K562 (cell line): Measurements from ENCODE around the gene MYOCD. TPM values are rescaled to one million over a fixed set of nuclear protein-coding genes. Genes with fewer than 3 reads are reported as not detected.

Source experiments
- ATAC-seq: fragments of 200-7000 bp; cut with Tn5 transposase; 3 replicates; pipeline ENCODE4 v1.9.1; 2020; ENCODE audit warnings: moderate library complexity
- BruUV-seq: library from RNA; stranded (reverse); fragments of 400-500 nt; replicated peaks from 2 replicates; lab custom pipeline; 2021; lab: Mats Ljungman, UMichigan
- CTCF ChIA-PET: fragments of 300-600 bp; formaldehyde crosslinking; extraction: SDS; loops from one replicate; lab custom pipeline; 2021; ENCODE audit warnings: low intra/inter-chr PET ratio; lab: Yijun Ruan, JAX
- POLR2A ChIA-PET: fragments of 300-600, 350-650 bp; sonication (Branson Sonifier 250); formaldehyde crosslinking; extraction: SDS; loops from one replicate; lab custom pipeline; 2021; ENCODE audit warnings: antibody characterized with exemption, inconsistent platforms; lab: Yijun Ruan, JAX
- DNase-seq, 4 experiments: peaks; one replicate each; pipeline versions ENCODE4 v3.0.0 to v3.0.0-alpha.2; 2011 to 2018; ENCODE audit warnings: low spot score in 3 of 4, mixed read lengths in 3 of 4; ENCODE audit errors: extremely low read depth in 1 of 4
- FAIRE-seq: peaks from 2 replicates; lab custom pipeline; 2011; peaks lifted over from hg19 to GRCh38; lab: Jason Lieb, UNC
- H2AFZ ChIP-seq: 2 replicates; pipeline ENCODE4 v1.6.0; 2011; ENCODE audit warnings: low read depth, low read length, control low read depth, inconsistent platforms
- H3K27ac ChIP-seq: fragments of 200-600 bp; 3 replicates; pipeline ENCODE4 v1.8.0; 2011; ENCODE audit warnings: low read depth, mild to moderate bottlenecking, control low read depth, inconsistent platforms, low read length, moderate library complexity, mixed read lengths; ENCODE audit errors: extremely low read depth
- H3K27me3 ChIP-seq, 2 experiments: fragments of 300-600 bp in 1 of 2; 2 replicates in 1 of 2; 3 replicates in 1 of 2; pipeline versions ENCODE4 v1.6.0 to v1.8.0; 2011; ENCODE audit warnings: inconsistent platforms in 2 of 2, low read length in 2 of 2, mild to moderate bottlenecking in 1 of 2, mixed read lengths in 1 of 2, moderate library complexity in 1 of 2; ENCODE audit not compliant: control insufficient read depth in 2 of 2, insufficient read depth in 2 of 2
- H3K36me3 ChIP-seq: fragments of 300-600 bp; 3 replicates; pipeline ENCODE4 v1.8.0; 2011; ENCODE audit warnings: mild to moderate bottlenecking, low read length, inconsistent platforms; ENCODE audit not compliant: control insufficient read depth, insufficient read depth
- H3K4me1 ChIP-seq, 2 experiments: fragments of 200-600 bp in 1 of 2; replicated peaks in 1 of 2; 2 replicates in 1 of 2; 3 replicates in 1 of 2; pipeline versions ENCODE4 v1.5.1 to v1.8.0; 2011; ENCODE audit warnings: inconsistent platforms in 2 of 2, low read length in 2 of 2, mild to moderate bottlenecking in 1 of 2, mixed read lengths in 1 of 2, moderate library complexity in 1 of 2; ENCODE audit not compliant: control insufficient read depth in 2 of 2, insufficient read depth in 2 of 2
- H3K4me2 ChIP-seq: 2 replicates; pipeline ENCODE4 v1.6.1; 2011; ENCODE audit warnings: low read length, control low read depth, inconsistent platforms, mixed read lengths; ENCODE audit not compliant: insufficient read depth
- H3K4me3 ChIP-seq: fragments of 200-600 bp; sonication (generic), shearing (Covaris generic); 2 replicates; pipeline ENCODE4 v1.5.1; 2016; ENCODE audit warnings: control low read depth, inconsistent platforms
- H3K79me2 ChIP-seq: fragments of 200-600 bp; 3 replicates; pipeline ENCODE4 v1.8.0; 2011; ENCODE audit warnings: low read length, inconsistent platforms; ENCODE audit not compliant: control insufficient read depth, insufficient read depth
- H3K9ac ChIP-seq, 2 experiments: 2 replicates each; pipeline versions ENCODE4 v1.6.0 to v1.6.1; 2011; ENCODE audit warnings: low read depth in 2 of 2, low read length in 2 of 2, control low read depth in 1 of 2, inconsistent platforms in 1 of 2, mild to moderate bottlenecking in 1 of 2, mixed read lengths in 1 of 2; ENCODE audit not compliant: insufficient read depth in 1 of 2
- H3K9me1 ChIP-seq: one replicate; pipeline ENCODE4 v1.6.0; 2011; ENCODE audit warnings: inconsistent platforms, mild to moderate bottlenecking, low read length, moderate library complexity; ENCODE audit not compliant: control insufficient read depth, insufficient read depth
- H3K9me3 ChIP-seq: replicated peaks from 2 replicates; pipeline ENCODE4 v1.5.1; 2011; ENCODE audit warnings: low read depth, low read length, inconsistent platforms; ENCODE audit not compliant: control insufficient read depth, insufficient read depth
- H4K20me1 ChIP-seq: replicated peaks from 2 replicates; pipeline ENCODE4 v1.6.1; 2011; ENCODE audit warnings: low read length, inconsistent platforms, mixed read lengths; ENCODE audit not compliant: control insufficient read depth, insufficient read depth
- EP400 ChIP-seq: fragments of 450-650 bp; IDR thresholded peaks from 2 replicates; pipeline ENCODE4 v1.6.1; 2017; ENCODE audit warnings: antibody characterized with exemption, mild to moderate bottlenecking, moderate library complexity
- ESRRB ChIP-seq: fragments of 250-450 bp; sonication (Bioruptor Pico); IDR thresholded peaks from 2 replicates; pipeline ENCODE4 v1.5.0; 2020; ENCODE audit warnings: mild to moderate bottlenecking, moderate library complexity, borderline replicate concordance
- GTF2B ChIP-seq: IDR thresholded peaks from 2 replicates; pipeline ENCODE4 v1.6.1; 2011; ENCODE audit not compliant: insufficient read length; ENCODE audit errors: extremely low read depth
- HDAC8 ChIP-seq: fragments of 450-650 bp; IDR thresholded peaks from 2 replicates; pipeline ENCODE4 v1.6.1; 2016; ENCODE audit warnings: mild to moderate bottlenecking, missing genetic modification characterization, moderate library complexity, missing compliant biosample characterization
- KDM5B ChIP-seq: fragments of 200-600 bp; sonication (generic); IDR thresholded peaks from 2 replicates; pipeline ENCODE4 v1.6.1; 2012; ENCODE audit warnings: low read depth, mild to moderate bottlenecking, moderate library complexity, low read length, control low read depth, inconsistent platforms; ENCODE audit not compliant: insufficient replicate concordance
- NFIX ChIP-seq: fragments of 250-450 bp; sonication (Bioruptor Pico); IDR thresholded peaks from 2 replicates; pipeline ENCODE4 v1.4.0; 2020; ENCODE audit warnings: low read depth, mild to moderate bottlenecking, moderate library complexity
- NR3C1 ChIP-seq: sonication (generic); formaldehyde crosslinking; IDR thresholded peaks from 2 replicates; pipeline ENCODE4 v1.8.1; 2022; ENCODE audit warnings: missing genetic modification reagents
- PHB2 ChIP-seq: fragments of 450-650 bp; IDR thresholded peaks from 2 replicates; pipeline ENCODE4 v1.6.1; 2017; ENCODE audit warnings: low read depth
- ZC3H11A ChIP-seq: IDR thresholded peaks from 2 replicates; pipeline ENCODE4 v1.6.1; 2012; ENCODE audit warnings: low read depth, low read length, improper control_type of control experiment
- ZFP30 ChIP-seq: fragments of 250-450 bp; sonication (Bioruptor Pico); IDR thresholded peaks from 2 replicates; pipeline ENCODE4 v1.8.0; 2022; ENCODE audit warnings: moderate library complexity, mild to moderate bottlenecking, inconsistent platforms, borderline replicate concordance
- ZNF134 ChIP-seq: fragments of 250-450 bp; sonication (Bioruptor Pico); conservative IDR thresholded peaks from 2 replicates; pipeline ENCODE4 v1.4.0; 2020
- ZNF354B ChIP-seq: fragments of 250-450 bp; sonication (Bioruptor Pico); IDR thresholded peaks from 2 replicates; pipeline ENCODE4 v1.4.0; 2020
- ZNF395 ChIP-seq: fragments of 200-800 bp; sonication (Bioruptor generic); IDR thresholded peaks from 2 replicates; pipeline ENCODE4 v1.6.1; 2017; ENCODE audit warnings: missing genetic modification characterization, missing compliant biosample characterization
- WGBS: fragments of 100-300 bp; shearing (Covaris generic); methylation state at CpG from one replicate; pipeline ENCODE4 v1.1.6; 2016; ENCODE audit warnings: low coverage, mixed read lengths; ENCODE audit not compliant: insufficient coverage; ENCODE audit errors: missing lambda C conversion rate; 5-methylcytosine and 5-hydroxymethylcytosine counted together
- in situ Hi-C: fragments of 300-500 bp; cut with MboI; formaldehyde crosslinking; loops from 4 replicates; pipeline ENCODE4 v1.15.0; 2018; ENCODE audit warnings: inconsistent platforms, mixed read lengths
- intact Hi-C: fragments of 100-400 bp; cut with micrococcal nuclease; formaldehyde crosslinking; loops from 2 replicates; pipeline ENCODE4 v1.14.2; 2022
- polyA plus RNA-seq, 8 experiments: library from polyadenylated mRNA; depleted of rRNA in 4 of 8; stranded (reverse) in 5 of 8; unstranded in 3 of 8; fragments of >200 nt; fragmentation: Nextera tagmentation in 2 of 8; fragmentation: Illumina TruSeq in 1 of 8; extraction: Ambion mirVana in 2 of 8; extraction: Trizol in 1 of 8; gene quantifications; 2 replicates each; pipeline versions ENCODE4 v1.2.1 to v1.2.3, GENCODE V29; 2011 to 2014; ENCODE audit warnings: inconsistent platforms in 1 of 8, missing spikeins in 1 of 8
- total RNA-seq, 7 experiments: library from RNA; depleted of rRNA in 6 of 7; stranded (reverse); fragments of >200 nt in 6 of 7; fragmentation: Illumina TruSeq in 2 of 7; extraction: Trizol in 2 of 7; gene quantifications; 2 replicates each; pipeline versions ENCODE4 v1.2.1 to v1.2.3, GENCODE V29; 2011 to 2021; ENCODE audit warnings: low replicate concordance in 1 of 7

Gene MYOCD
- total and polyA plus RNA-seq, 9 of the 15 experiments (the other 6 are each of a cell fraction or from before 2014, with no cell fraction given), result not detected

DNA sequence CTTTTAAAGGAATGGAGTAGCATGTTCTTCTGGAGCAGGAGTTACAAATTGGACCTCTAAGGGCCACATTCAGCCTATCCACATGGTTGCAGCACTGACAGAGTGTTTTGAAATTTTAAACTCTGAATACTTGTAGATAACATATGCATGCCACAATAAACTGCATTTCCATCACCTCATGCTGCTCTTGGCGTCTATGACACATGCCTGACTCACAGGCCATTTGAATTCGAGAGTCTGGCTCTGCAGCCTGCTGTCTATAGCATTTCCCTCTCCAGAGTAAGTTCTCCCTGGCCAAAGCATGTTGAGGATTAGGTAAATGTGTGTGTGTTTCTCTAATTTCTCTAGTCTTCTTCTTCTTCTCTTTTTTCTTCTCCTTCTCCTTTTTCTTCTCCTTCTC lies 28.7 kb upstream of the MYOCD start:
- no peaks in the 10 kb centered on the region for H3K4me1 ChIP-seq
- no peak overlapping the region for H2AFZ ChIP-seq
- no peak overlapping the region for H3K9ac ChIP-seq
- ATAC-seq, result no peak
- H3K79me2 ChIP-seq, result no peaks in the 10 kb centered on the region
- H3K27me3 ChIP-seq, result peaks cover 0 to 4% of the 10 kb centered on the region in 2 experiments; a peak in 1 of 5 replicates
- 0% methylated on average over 2 of the region's 2 CpGs for WGBS
- H3K27ac ChIP-seq, result no peak overlapping the region
- in situ Hi-C loops, result no loop called here
- intact Hi-C loops, result no loop called here
- TF ChIP-seq ZNF395 (CRISPR knock-in tag) (no peak), ZFP30 (CRISPR knock-in tag) (no peak), NR3C1 (no peak), ZC3H11A (no peak), PHB2 (no peak), ESRRB (no peak), NFIX (CRISPR knock-in tag) (no peak), ZNF354B (CRISPR knock-in tag) (no peak), GTF2B (no peak), EP400 (no peak), ZNF134 (CRISPR knock-in tag) (no peak), HDAC8 (no peak), KDM5B (no peak)
- TF ChIP-seq, all 486 proteins: peak for 0
- Histone ChIP-seq H3K36me3 (no peaks in the 10 kb centered on the region), H3K9me3 (no peaks in the 10 kb centered on the region), H3K9me1 (no peaks in the 10 kb centered on the region), H4K20me1 (no peaks in the 10 kb centered on the region), H3K4me3 (no peak overlapping the region), H3K4me2 (no peak overlapping the region)
- POLR2A ChIA-PET, result no interaction called here
- no peak for FAIRE-seq
- CTCF ChIA-PET, result no interaction called here
- DNase-seq, result no peak
- no TSS peak for BruUV-seq
